Activated CD4-positive, alpha-beta T cell treated with anti-CD3 and anti-CD28 coated beads, Interleukin-10, Interleukin-2, amounts not matched to agents 100 ng/mL and 50 ng/mL, durations not matched to agents 16 hours and 8 hours (primary cell): ENCODE measurements around the gene GH1.
"Not testable (repeated sequence)": the region's sequence is repeated elsewhere in the genome, so short reads cannot be mapped to it uniquely, and the experiment has no call there.

ENCODE experiments used
- DNase-seq: peaks from one replicate; pipeline ENCODE4 v3.0.0-alpha.2; 2020

The GH1 gene

GRCh38 chr17:63918789-63919305 is at the start of gene GH1:
TSS of gene GH1 (minus strand) at chr17:63918839. CDS start at chr17:63918776, 63 bp downstream.
- DNase-seq: not testable (repeated sequence)

GRCh38 chr17:63967953-63968352 is 49.3 kb upstream of the GH1 start:
- peak; percentile 59 for DNase-seq

GRCh38 chr17:63966646-63967264 is 48.1 kb upstream of the GH1 start:
- DNase-seq: peak; percentile 32

GRCh38 chr17:63963123-63963522 is 44.5 kb upstream of the GH1 start:
- no peak for DNase-seq

- DNase-seq: no peak
Measured at GRCh38 chr17:63962298-63962744, 43.7 kb upstream of the GH1 start.

- peak; percentile 56 for DNase-seq
Measured at GRCh38 chr17:63961355-63962212, 42.9 kb upstream of the GH1 start.

GRCh38 chr17:63960430-63960829 is 41.8 kb upstream of the GH1 start:
- no peak for DNase-seq

GRCh38 chr17:63960006-63960405 is 41.4 kb upstream of the GH1 start:
- no peak for DNase-seq

GRCh38 chr17:63956296-63956920 is 37.8 kb upstream of the GH1 start:
- no peak for DNase-seq

- no peak for DNase-seq
Measured at GRCh38 chr17:63955791-63956190, 37.2 kb upstream of the GH1 start.

GRCh38 chr17:63955232-63955631 is 36.6 kb upstream of the GH1 start:
- no peak for DNase-seq

GRCh38 chr17:63954402-63955063 is 35.9 kb upstream of the GH1 start:
- DNase-seq: peak; percentile 28

GRCh38 chr17:63950940-63951907 is 32.6 kb upstream of the GH1 start:
- peak; percentile 37 for DNase-seq

- DNase-seq: no peak
Measured at GRCh38 chr17:63949576-63950250, 31.1 kb upstream of the GH1 start.

GRCh38 chr17:63948521-63948920 is 29.9 kb upstream of the GH1 start:
- no peak for DNase-seq

- no peak for DNase-seq
Measured at GRCh38 chr17:63947711-63948330, 29.2 kb upstream of the GH1 start.

- peak; percentile 75 for DNase-seq
Measured at GRCh38 chr17:63946440-63947363, 28.1 kb upstream of the GH1 start.

GRCh38 chr17:63945784-63946439 is 27.3 kb upstream of the GH1 start:
- no peak for DNase-seq
